Thyroid gland (tissue), 4 donors: ENCODE measurements around the gene HOXA7. TPM values are rescaled to one million over a fixed set of nuclear protein-coding genes. Genes with fewer than 3 reads are reported as not detected.
A peak's percentile ranks its signal among the peaks of the same experiment; 100 is the strongest.

Experiments used
- DNase-seq, 2 donors: peaks; one replicate each; pipeline ENCODE4 v3.0.0-alpha.2; 2019
- H3K27ac ChIP-seq, 3 donors: fragments of 200-600 bp; sonication (generic); 1 replicate in 2 of 3; 2 replicates in 1 of 3; pipeline ENCODE4 v1.5.1; 2016 to 2019; ENCODE audit warnings: mild to moderate bottlenecking in 1 of 3, moderate library complexity in 1 of 3
- H3K27me3 ChIP-seq: fragments of 200-600 bp; sonication (generic); one replicate; pipeline ENCODE4 v1.5.1; 2019
- H3K36me3 ChIP-seq, 2 donors: fragments of 200-600 bp; sonication (generic); one replicate each; pipeline ENCODE4 v1.5.1; 2016 to 2019
- H3K4me1 ChIP-seq, 2 donors: fragments of 200-600 bp; sonication (generic); one replicate each; pipeline ENCODE4 v1.5.1; 2017 to 2019
- H3K4me3 ChIP-seq, 3 donors: fragments of 200-600 bp; sonication (generic); replicated peaks in 1 of 3; 1 replicate in 2 of 3; 2 replicates in 1 of 3; pipeline ENCODE4 v1.5.1; 2016; ENCODE audit warnings: mild to moderate bottlenecking in 1 of 3
- H3K9me3 ChIP-seq: fragments of 200-600 bp; sonication (generic); one replicate; pipeline ENCODE4 v1.5.1; 2017
- CTCF ChIP-seq, 6 experiments: fragments of 200-600 bp in 3 of 6; fragments of 450-650 bp in 3 of 6; sonication (generic) in 3 of 6; IDR thresholded peaks; one replicate each; pipeline ENCODE4 v1.5.1; 2016 to 2019; ENCODE audit warnings: antibody characterized with exemption in 6 of 6, mild to moderate bottlenecking in 2 of 6, inconsistent platforms in 1 of 6, moderate library complexity in 1 of 6
- POLR2A ChIP-seq, 2 donors: fragments of 450-650 bp; IDR thresholded peaks; one replicate each; pipeline ENCODE4 v1.6.1; 2017; ENCODE audit warnings: antibody characterized with exemption in 2 of 2, mild to moderate bottlenecking in 2 of 2, moderate library complexity in 1 of 2
- WGBS, 2 donors: methylation state at CpG; one replicate each; pipeline ENCODE4 v1.1.5; 2017; 5-methylcytosine and 5-hydroxymethylcytosine counted together
- intact Hi-C: fragments of 100-400 bp; cut with DNase I; formaldehyde crosslinking; loops from one replicate; pipeline ENCODE4 v1.15.1; 2023
- total RNA-seq, 4 donors: library from RNA; depleted of rRNA; stranded (reverse); fragments of >200 nt; gene quantifications; one replicate each; pipeline ENCODE4 v1.2.3, GENCODE V29; 2016

Gene HOXA7
- total RNA-seq, 4 donors from 2014 or later, result 0.34 to 2.1 (median 0.74) TPM

GRCh38 chr7:27116031-27116961 is 40.2 kb downstream of the HOXA7 start:
- Histone ChIP-seq H3K27me3 (peaks cover 36% of the 10 kb centered on the region), H3K36me3 (no peaks in the 10 kb centered on the region), H3K27ac (peak overlapping the region; percentile 71 to 81 (median 80)), H3K9me3 (no peaks in the 10 kb centered on the region), H3K4me1 (peaks cover 0 to 4% of the 10 kb centered on the region in 2 donors), H3K4me3 (peak overlapping the region in 2 of 3 donors; percentile 1 to 28)
- no peak for DNase-seq
- TF ChIP-seq CTCF (IDR thresholded peaks at IDR 0.05) (no peak), POLR2A (IDR thresholded peaks at IDR 0.05) (no peak)
- intact Hi-C loops, result no loop called here
- WGBS, 2 donors, result 14 to 25% methylated on average over 20 of the region's 20 CpGs

- H3K4me1 ChIP-seq, result peaks cover 0 to 6% of the 10 kb centered on the region in 2 donors
- H3K27me3 ChIP-seq, result peaks cover 43% of the 10 kb centered on the region
- TF ChIP-seq POLR2A (IDR thresholded peaks at IDR 0.05) (no peak), CTCF (IDR thresholded peaks at IDR 0.05) (no peak)
- no peaks in the 10 kb centered on the region for H3K36me3 ChIP-seq
- no peaks in the 10 kb centered on the region for H3K9me3 ChIP-seq
- DNase-seq, result no peak
- WGBS, 2 donors, result 12 to 24% methylated on average over 23 to 38 of the region's 45 CpGs
- H3K27ac ChIP-seq, result peak overlapping the region; percentile 71 to 81 (median 80)
- intact Hi-C loops, result no loop called here
- peak overlapping the region in 1 of 3 donors; percentile 5 for H3K4me3 ChIP-seq
Observed at GRCh38 chr7:27115221-27116026, 41.1 kb downstream of the HOXA7 start.

GRCh38 chr7:27114881-27115220 is 41.6 kb downstream of the HOXA7 start:
- Histone ChIP-seq H3K9me3 (no peaks in the 10 kb centered on the region), H3K27me3 (peaks cover 43% of the 10 kb centered on the region), H3K36me3 (no peaks in the 10 kb centered on the region), H3K4me1 (peaks cover 0 to 11% of the 10 kb centered on the region in 2 donors), H3K27ac (peak overlapping the region; percentile 71 to 81 (median 80)), H3K4me3 (peak overlapping the region in 1 of 3 donors; percentile 5)
- intact Hi-C loops, result no loop called here
- WGBS, 2 donors, result 17 to 29% methylated on average over 6 of the region's 6 CpGs
- TF ChIP-seq CTCF (IDR thresholded peaks at IDR 0.05), result no peak
- TF ChIP-seq POLR2A (IDR thresholded peaks at IDR 0.05), result no peak
- DNase-seq, result no peak

DNA sequence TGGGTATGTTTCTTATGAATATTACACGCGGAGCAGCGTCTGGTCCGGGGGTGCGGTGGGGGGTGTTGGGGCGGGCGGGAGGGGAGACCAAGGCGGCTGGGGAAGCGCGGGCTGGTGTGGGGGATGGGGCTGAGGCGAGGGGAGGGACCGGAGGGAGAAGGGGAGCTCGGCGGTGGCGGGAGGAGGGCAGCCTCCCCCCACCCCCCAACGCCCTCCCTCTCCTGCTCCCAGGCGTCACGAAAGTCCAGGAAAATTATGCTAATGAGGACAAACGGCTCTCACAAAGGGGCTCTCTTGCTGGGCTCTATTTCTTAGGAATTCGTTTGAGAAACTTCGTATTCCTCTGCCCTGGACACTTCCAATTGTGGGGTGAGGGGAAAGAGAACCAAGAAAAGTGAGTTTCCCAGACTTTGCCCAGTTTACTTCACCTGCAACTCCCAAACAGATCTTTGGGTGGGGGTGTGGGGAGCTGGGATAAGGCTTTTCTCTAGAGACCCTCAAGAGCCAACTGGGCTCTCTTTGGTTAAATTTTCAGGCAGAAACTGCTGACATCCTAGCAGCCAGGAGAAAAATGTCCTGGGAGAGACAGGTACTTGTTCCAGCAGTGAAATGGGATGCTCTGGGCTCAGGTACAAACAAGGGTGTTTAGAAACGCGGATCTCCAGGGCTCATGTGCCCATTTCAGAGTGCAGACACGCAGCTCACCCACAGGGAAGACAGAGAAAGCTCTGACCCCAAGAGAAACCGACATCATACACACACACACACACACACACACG is 42.3 kb downstream of the HOXA7 start:
- Histone ChIP-seq H3K36me3 (no peaks in the 10 kb centered on the region), H3K27ac (peak overlapping the region; percentile 30 to 86 (median 85)), H3K9me3 (no peaks in the 10 kb centered on the region), H3K4me1 (peaks cover 0 to 15% of the 10 kb centered on the region in 2 donors), H3K4me3 (peak overlapping the region in 1 of 3 donors; percentile 40), H3K27me3 (peaks cover 43% of the 10 kb centered on the region)
- no peak for DNase-seq
- no peak for TF ChIP-seq POLR2A (IDR thresholded peaks at IDR 0.05)
- no peak for TF ChIP-seq CTCF (IDR thresholded peaks at IDR 0.05)
- intact Hi-C loops, result no loop called here
- 4 to 28% methylated on average over 12 to 26 of the region's 26 CpGs for WGBS, 2 donors
